RCC 7860 (cell line): Measurements from ENCODE around the gene ADAMTSL3.
A peak's percentile ranks its signal among the peaks of the same experiment; 100 is the strongest.
"Not testable (repeated sequence)": the region's sequence is repeated elsewhere in the genome, so short reads cannot be mapped to it uniquely, and the experiment has no call there.

Experiments
- DNase-seq: peaks from one replicate; pipeline ENCODE4 v3.0.0-alpha.2; 2015; ENCODE audit warnings: low spot score
- FAIRE-seq: peaks from 2 replicates; lab custom pipeline; 2012; peaks lifted over from hg19 to GRCh38; lab: Jason Lieb, UNC

ADAMTSL3 gene

DNA sequence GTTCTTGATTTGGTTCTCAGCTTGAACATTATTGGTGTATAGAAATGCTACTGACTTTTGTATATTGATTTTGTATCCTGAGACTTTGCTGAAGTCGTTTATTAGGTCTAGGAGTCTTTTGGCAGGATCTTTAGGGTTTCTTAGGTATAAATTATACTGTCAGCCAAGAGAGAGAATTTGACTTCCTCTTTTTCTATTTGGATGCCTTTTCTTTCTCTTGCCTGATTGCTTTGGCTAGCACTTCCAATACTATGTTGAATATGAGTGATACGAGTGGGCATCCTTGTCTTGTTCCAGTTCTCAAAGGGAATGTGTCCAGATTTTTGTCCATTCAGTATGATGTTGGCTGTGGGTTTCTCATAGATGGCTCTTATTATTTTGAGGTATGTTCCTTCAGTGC lies 409.8 kb downstream of the ADAMTSL3 start:
- not testable (repeated sequence) for DNase-seq, FAIRE-seq

DNA sequence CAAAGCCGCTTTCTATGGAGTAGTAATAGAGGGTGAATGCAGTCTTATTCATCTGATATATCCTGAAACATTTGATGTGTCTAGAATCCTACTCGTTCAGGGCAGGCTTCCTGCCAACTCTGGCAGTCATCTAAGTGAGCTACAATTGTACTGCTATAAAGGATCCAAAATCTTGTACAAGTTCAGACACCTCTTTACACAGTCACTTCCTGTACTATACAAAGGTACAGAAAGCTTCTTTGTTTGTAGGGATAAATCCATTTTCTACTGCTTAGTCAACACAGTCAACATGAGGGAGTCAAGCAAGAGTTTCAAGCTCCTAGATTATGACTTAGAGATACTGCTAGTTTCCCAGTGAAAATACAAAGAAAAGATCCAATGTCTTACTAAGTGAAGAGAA lies 414.8 kb downstream of the ADAMTSL3 start:
- FAIRE-seq, DNase-seq: not testable (repeated sequence)

DNA sequence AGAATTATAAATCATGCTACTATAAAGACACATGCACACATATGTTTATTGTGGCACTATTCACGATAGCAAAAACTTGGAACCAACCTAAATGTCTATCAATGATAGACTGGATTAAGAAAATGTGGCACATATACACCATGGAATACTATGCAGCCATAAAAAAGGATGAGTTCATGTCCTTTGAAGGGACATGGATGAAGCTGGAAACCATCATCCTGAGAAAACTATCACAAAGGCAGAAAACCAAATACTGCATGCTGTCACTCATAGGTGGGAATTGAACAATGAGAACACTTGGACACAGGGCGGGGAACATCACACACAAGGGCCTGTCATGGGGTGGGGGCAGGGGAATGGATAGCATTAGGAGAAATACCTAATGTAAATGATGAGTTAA lies 424.1 kb downstream of the ADAMTSL3 start:
- DNase-seq, FAIRE-seq: not testable (repeated sequence)

DNA sequence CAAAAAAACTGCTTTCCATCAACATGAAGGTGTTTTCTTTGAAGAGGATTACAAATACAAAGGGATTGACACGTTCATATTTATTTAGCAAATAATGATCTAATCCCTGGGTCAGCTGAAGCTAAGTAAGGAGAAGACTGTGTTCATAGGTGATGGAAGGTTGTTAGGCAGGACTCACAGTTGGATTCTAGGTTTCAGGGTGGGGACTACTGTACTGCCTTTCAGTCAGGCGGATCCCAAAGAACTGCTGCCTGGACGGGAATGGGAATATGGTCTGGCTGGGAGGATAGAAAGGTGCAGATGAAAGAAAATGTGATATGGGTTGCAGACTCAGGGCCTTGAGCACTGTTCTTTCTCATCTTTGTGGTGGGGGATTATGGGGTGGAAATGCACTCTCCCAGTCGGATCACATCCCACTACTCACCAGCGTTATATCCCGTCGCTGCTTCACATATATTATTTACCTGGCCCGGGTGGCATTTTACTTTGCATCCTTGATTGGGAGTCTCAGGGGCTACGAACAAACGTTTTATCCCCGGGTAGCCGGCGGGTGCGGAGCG lies 425.5 kb downstream of the ADAMTSL3 start:
- not testable (repeated sequence) for DNase-seq, FAIRE-seq

DNA sequence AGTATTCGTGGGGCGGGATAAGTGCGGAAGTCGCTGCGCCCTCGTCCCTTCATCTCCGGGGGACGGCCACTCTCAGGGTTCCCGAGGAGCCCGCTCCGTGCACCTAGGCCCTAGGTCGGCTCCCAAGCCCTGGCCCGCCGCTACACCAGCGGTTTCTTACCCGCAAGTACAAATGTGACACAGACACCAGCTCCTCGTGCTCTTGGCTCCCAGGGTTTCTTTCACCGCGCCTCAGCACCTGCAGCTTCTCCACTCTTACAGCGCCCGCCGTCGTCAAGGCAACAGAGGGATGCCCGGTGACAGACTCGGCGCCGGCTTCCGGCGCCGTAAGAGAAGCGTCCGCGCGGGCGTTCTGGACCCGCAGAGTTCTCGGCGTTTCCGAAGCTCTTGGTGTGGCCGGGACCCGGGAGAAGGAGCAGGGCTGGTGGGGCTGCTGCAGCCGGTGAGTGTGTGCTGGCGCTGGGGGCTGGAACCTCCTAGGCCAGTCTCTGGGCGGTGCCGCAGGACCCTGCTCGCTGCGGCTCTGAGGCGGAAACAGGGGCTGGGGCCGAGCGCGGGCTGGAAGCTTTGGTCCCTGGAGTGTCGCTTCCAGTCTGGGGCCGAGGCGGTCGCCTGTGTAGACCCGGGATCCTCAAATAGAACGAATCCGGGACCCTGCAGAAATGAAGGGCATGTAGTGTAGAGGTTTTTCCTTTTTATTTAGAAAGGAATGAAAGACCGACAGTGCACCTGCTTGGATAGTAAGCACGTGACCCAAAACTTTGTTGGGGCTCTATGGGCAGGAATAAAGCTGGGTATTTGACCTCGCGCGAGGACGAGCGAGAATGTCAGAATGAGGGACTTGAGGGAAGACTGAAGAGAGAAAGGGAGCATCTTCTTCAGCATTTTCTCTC lies 426.2 kb downstream of the ADAMTSL3 start:
- DNase-seq, result no peak
- FAIRE-seq, result no peak

DNA sequence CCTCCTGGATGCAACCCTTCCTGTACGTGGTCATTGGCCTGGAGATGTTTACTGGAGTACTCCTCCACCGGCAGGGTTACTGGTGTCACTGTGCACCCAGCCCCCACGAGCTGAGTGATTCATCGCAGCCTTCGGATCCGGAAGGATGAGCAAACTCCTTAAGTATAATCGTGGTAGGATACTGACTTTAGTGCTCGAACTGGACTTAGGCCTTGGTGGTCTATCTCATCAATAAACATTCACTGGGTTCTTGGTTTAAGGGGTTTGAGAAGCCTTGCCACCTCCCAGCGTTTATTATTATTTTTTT lies 426.8 kb downstream of the ADAMTSL3 start:
- DNase-seq, result peak; percentile 57
- peak; percentile 64 for FAIRE-seq

DNA sequence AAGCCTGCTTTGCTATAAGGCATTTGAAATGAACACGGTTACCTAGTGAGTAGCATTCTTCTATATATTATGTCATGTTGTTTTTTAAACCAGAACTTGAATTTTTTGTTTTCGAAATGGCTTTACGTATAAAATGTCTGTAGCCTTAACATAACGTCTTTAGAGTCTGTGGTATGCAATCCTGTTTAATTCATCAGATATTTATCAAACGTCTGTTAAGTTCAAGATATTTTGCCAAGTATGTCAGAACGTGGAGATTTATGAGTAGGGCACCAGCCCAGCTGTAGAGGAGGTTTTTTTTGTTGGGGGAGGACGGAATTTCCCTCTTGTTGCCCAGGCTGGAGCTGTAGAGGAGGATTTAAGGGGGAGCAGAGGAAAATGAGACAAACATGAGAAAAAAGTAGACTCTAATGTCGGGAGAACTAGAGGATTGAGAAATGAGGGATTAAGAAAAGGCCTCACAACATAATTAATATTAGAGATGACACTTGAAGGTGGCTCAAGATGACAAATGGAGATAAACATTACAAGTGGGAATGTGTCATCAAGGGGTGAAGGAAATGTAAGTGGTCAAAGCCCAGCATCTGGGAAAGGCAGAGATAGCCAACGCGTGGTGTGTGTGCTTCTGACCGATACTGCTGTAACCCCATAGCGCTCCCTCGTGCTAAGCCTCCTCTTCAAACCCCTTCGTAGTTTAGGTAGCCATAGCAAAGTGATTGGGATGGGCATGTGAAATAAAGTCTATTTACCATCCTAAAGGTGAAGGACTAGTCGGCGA lies 427.7 kb downstream of the ADAMTSL3 start:
- DNase-seq (peak; percentile 44), FAIRE-seq (peak; percentile 28)

DNA sequence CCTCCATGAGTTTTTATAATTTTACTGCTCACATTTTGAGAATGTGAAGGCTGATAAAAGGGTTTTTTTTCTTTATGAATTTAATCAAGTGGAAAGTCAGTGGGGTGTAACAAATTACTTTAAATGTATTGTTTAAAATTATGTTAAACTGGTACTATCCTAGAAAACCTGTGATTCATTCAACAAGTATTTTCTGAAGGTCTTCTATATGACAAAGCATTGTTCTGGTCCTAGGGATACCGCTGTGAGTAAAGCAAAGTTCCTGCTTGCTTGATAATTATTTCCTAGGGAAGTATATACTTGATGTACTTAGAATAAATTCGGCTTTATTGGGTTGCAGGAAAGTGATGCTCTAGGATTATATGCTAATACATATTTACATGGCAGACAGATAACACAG lies 428.8 kb downstream of the ADAMTSL3 start:
- DNase-seq (peak; percentile 68), FAIRE-seq (peak; percentile 92)

DNA sequence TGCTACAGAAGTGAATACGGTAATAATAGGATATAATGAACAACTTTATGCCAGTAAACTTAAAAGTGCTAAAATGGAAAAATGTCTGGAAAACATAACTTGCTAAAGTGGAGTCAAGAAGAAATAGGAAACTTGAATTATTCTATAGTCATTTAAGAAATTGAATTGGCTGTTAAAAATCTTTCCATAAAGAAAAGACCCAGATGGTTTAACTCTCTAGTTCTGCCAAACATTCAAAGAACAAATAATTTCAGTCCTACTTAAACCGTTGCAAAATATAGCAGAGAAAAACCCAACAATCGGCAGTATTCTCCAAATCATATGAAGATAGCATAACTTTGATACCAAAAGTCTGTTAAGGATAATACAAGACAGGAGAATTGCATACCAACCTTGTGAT lies 432.1 kb downstream of the ADAMTSL3 start:
- DNase-seq, FAIRE-seq: not testable (repeated sequence)
